GM19463 (cell line): Measurements from ENCODE around the gene SCAF11.
A peak's percentile ranks its signal among the peaks of the same experiment; 100 is the strongest.

Source experiments
- ATAC-seq: cut with Tn5 transposase; IDR thresholded peaks from one replicate; pipeline ENCODE4 v1.9.1; 2021; ENCODE audit warnings: mild to moderate bottlenecking, moderate library complexity; ENCODE audit not compliant: unreplicated experiment

The SCAF11 gene

DNA sequence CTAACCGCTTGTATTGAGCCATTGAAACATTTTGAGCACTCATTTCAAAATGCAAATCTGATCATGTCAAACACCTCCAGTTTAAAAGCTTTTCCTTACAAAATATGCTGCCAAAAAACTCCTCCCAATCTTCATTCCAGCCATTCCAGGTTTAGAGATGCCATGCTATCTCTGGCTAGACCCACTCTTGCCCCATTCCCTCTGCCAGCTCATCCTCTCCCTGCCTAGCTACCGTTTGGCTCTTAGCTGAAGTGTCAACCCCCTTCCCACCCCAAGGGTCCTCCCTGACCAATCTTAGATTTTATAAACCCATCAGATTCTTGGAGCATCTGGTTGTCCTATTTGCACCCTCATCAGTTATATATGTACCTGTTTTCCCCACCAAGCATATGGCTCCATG lies 75.0 kb downstream of the SCAF11 start:
- no peak for ATAC-seq

DNA sequence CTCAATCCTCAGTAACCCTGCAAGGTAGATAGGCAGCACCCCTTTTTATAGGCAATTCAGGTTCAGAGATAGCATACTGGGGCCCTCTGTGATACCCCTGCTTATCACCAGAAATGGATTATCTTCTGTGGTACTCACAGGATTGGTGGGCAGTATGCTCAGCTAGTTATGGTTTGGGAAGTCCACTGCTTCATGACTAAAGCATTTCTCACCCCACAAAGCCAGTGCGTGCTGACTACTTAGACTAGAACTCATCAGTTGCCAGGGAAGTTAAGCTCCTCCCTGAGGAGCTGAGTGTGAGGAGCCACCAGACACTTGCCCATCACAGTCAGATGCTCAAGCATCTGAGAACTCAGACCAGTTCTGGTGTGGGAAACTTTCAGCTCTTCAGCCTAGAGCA lies 76.3 kb downstream of the SCAF11 start:
- ATAC-seq, result no peak

DNA sequence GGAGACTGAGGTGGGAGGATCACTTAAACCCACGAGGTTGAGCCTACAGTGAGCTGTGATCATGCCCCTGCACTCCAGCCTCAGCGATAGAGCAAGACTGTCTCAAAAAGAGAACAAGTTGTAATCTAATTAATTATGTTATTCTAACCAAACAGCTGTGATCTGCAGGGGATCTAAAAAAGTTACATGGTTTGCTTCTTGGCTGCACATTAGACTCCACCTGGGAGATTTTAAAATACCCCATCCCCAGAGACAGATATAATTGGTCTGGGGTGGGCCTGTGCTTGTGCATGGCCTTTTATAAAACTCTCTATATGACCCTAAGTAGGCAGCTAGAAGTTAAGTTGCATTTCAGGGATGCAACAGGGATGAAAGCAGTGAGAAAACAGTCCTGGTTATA lies 76.7 kb downstream of the SCAF11 start:
- ATAC-seq, result no peak

- no peak for ATAC-seq
Measured at GRCh38 chr12:45912774-45913173, 77.6 kb downstream of the SCAF11 start.

DNA sequence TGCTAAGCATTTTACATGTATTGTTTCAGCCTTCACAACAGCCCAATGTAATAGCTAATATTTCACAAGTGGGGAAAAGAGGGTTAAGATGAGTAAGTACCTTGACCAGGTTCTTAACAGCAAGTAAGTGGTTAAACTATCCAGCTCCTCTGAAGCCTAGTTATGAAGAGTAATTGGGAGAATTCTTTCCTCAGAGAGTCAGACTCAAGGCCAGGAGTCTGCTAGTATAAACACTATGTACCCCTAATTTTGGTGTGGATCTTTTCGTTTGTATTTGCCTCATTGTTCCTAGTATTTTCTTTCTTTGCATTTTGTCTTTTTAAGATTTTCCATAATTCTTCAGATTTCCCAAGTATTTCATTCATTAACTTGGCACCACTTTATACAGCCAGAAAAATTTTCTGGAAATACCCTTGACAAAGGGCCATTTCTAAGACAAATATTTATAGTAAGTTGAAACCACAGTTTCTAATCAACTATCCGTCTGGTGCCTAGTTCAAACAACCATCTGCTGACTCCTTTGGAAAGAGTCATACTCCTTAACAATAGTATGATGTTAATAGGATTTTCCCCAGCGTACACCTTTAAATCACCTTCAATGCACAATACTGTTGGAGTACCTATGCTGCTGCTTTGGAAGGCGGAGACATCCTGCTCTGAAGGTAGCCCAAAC lies 81.2 kb downstream of the SCAF11 start:
- no peak for ATAC-seq

GRCh38 chr12:45907955-45908354 lies 82.4 kb downstream of the SCAF11 start:
- ATAC-seq, result peak; percentile 82

DNA sequence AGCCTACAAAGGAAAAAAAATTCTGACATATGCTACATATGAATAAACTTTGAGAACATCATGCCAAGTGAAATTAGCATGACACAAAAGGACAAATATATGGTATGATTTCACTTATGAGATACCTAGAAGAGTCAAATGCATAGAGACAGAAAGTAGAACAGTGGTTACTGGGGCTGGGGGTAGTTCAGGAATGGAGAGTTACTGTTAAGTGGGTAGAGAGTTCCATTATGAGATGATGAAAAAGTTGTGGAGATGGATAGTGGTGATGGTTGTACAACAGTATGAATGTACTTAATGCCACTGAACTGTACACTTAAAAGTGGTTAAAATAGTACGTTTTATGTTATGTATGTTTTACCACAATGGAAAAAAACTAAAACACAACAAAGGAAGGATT lies 92.3 kb downstream of the SCAF11 start:
- no peak for ATAC-seq

- ATAC-seq, result no peak
Measured at GRCh38 chr12:45895961-45896360, 94.4 kb downstream of the SCAF11 start.

DNA sequence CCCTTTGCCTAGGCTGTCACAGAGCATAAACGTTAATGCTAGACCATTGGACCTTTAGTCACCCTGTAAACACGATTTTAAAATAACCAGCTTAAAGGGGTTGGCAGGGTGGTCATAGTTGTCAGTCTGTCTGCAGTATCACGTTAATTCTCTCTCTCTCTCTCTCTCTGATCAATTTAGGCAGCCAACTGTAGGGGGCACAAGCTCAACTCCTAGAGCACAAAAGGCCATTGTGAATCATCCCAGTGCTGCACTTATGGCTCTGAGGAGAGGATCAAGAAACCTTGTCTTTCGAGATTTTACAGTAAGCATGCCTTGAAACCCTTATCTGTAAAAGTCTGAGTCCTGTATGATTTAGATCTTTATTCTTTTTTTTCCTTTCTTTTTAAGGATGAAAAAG lies 97.1 kb downstream of the SCAF11 start:
- ATAC-seq, result no peak

GRCh38 chr12:45890276-45890675 lies 100.1 kb downstream of the SCAF11 start:
- no peak for ATAC-seq

- no peak for ATAC-seq
Measured at GRCh38 chr12:45887544-45887943, 102.8 kb downstream of the SCAF11 start.

DNA sequence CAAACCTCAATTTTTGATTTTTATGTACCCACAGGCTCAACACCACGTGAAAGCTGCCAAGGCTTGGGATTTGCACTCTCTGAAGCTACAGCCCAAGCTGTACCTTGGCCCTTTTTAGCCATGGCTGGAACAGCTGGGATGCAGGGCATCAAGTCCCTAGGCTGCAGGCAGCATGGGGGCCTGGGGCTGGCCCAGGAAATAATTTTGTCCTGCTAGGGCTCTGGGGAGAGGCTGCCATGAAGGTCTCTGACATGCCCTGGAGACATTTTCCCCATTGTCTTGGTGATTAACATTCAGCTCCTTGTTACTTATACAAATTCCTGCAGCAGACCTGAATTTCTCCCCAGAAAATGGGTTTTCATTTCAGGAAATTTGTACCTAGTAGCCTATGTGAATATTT lies 103.7 kb downstream of the SCAF11 start:
- ATAC-seq, result no peak

- no peak for ATAC-seq
Measured at GRCh38 chr12:45883187-45883586, 107.2 kb downstream of the SCAF11 start.

- no peak for ATAC-seq
Measured at GRCh38 chr12:45880533-45880932, 109.8 kb downstream of the SCAF11 start.

- no peak for ATAC-seq
Measured at GRCh38 chr12:45879363-45879895, 110.9 kb downstream of the SCAF11 start.

DNA sequence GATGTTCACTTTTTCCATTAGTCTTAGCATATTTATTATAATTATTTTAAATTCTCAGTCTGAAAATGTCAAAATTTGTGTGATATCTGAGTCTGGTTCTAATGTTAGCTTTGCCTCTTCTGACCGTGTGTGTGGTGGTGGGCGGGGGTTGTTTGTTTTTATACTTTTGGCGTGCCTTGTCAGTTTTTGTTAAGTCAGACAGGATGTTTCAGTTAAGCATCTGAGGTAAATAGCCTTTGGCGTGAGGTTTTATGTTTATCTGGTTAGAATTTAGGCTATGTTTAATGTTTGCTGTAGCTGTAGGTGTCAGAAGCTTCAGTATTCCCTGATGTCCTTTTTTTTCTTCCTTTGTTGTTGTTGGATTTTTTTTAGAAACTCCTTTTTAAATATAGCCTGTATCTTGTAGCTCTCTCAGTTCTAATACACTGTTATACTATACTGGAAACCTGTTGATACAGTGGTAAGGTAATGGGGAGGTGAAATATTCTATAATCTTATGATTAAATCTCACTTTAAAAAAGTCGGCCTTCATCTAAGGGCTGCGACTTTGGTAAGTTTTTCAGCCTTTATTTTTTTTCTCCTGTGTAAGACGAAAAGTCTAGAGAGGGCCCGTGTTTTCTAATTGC lies 111.6 kb downstream of the SCAF11 start:
- no peak for ATAC-seq

DNA sequence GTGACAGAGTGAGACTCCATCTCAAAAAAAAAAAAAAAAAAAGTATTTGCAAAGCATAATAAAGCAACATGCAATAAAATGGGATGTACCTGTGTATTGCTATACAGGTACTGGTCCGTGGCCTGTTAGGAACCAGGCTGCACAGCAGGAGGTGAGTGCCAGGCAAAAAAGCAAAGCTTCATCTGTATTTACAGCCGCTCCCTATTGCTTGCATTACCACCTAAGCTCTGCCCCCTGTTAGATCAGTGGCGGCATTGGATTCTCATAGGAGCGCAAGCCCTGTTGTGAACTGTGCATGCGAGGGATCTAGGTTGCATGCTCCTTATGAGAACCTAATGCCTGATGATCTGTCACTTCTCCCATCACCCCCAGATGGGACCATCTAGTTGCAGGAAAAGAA lies 113.3 kb downstream of the SCAF11 start:
- no peak for ATAC-seq

DNA sequence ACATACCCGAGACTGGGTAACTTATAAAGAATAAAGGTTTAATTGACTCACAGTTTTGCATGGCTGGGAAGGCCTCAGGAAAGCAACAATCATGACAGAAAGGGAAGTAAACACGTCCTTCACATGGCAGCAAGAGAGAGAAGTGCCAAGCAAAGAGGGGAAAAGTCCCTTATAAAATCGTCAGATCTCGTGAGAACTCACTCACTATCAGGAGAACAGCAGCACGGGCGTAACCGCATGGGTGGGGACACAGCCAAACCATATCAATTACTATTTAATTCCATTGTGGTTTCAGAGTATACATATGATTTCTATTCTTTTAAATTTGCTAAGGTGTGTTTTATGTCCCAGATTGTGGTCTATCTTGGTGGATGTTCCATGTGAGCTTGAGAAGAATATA lies 117.9 kb downstream of the SCAF11 start:
- ATAC-seq, result no peak
